Stimulated activated naive CD8-positive, alpha-beta T cell treated with anti-CD3 and anti-CD28 coated beads, Interleukin-15, amount 100 ng/mL, for 72 hours (primary cell): Measurements from ENCODE around the gene TBC1D30.
"Not testable (repeated sequence)": the region's sequence is repeated elsewhere in the genome, so short reads cannot be mapped to it uniquely, and the experiment has no call there.

Experiments used
- ATAC-seq: fragments of 150-1000 bp; cut with Tn5 transposase; 2 replicates; pipeline ENCODE4 v1.10.0; 2021; ENCODE audit warnings: mild to moderate bottlenecking, moderate library complexity
- DNase-seq, 2 donors: peaks; one replicate each; pipeline ENCODE4 v3.0.0; 2021 to 2022
- H3K27ac Mint-ChIP-seq, 2 donors: one replicate each; pipeline ENCODE4 v1.8.0; 2022; ENCODE audit warnings: mild to moderate bottlenecking in 2 of 2, mixed read lengths in 2 of 2, moderate library complexity in 2 of 2
- H3K27me3 Mint-ChIP-seq: one replicate; pipeline ENCODE4 v1.8.0; 2022; ENCODE audit warnings: mixed read lengths
- H3K4me1 Mint-ChIP-seq: one replicate; pipeline ENCODE4 v1.8.0; 2022; ENCODE audit warnings: mild to moderate bottlenecking, mixed read lengths
- H3K4me3 Mint-ChIP-seq, 2 donors: one replicate each; pipeline ENCODE4 v1.8.0; 2022; ENCODE audit warnings: mild to moderate bottlenecking in 2 of 2, mixed read lengths in 2 of 2, moderate library complexity in 1 of 2
- H3K9me3 Mint-ChIP-seq, 2 donors: one replicate each; pipeline ENCODE4 v1.8.0; 2022; ENCODE audit warnings: mixed read lengths in 2 of 2

TBC1D30 gene

GRCh38 chr12:64824500-64825142 is at the start of gene TBC1D30:
TBC1D30 (plus strand) TSS chr12:64824647; CDS start chr12:64824880, 233 bp downstream.
- Mint-ChIP-seq H3K4me3 (peak within 1 kb of the TSS; percentile 82 to 94), H3K27ac (no peak within 1 kb of the TSS)

GRCh38 chr12:64775147-64775736 is 49.2 kb upstream of the TBC1D30 start:
- H3K4me3 Mint-ChIP-seq, H3K4me1 Mint-ChIP-seq, H3K27ac Mint-ChIP-seq, ATAC-seq, DNase-seq: not testable (repeated sequence)
- peaks cover 32 to 55% of the 10 kb centered on the region in 2 donors for H3K9me3 Mint-ChIP-seq
- H3K27me3 Mint-ChIP-seq = peaks cover 69% of the 10 kb centered on the region

More at GRCh38 chr12:64824500-64825142, at the start of gene TBC1D30:
- H3K27me3 Mint-ChIP-seq = peaks cover 67% of the 10 kb centered on the region
- H3K9me3 Mint-ChIP-seq = no peaks in the 10 kb centered on the region
- peaks cover 26% of the 10 kb centered on the region for H3K4me1 Mint-ChIP-seq
- DNase-seq (peak; percentile 21 to 27), ATAC-seq (peak; percentile 76)

GRCh38 chr12:64779354-64779974 is 45.0 kb upstream of the TBC1D30 start:
- no peak overlapping the region for H3K4me3 Mint-ChIP-seq
- H3K4me1 Mint-ChIP-seq = peaks cover 14% of the 10 kb centered on the region
- DNase-seq (no peak), ATAC-seq (no peak)
- H3K9me3 Mint-ChIP-seq = peaks cover 21 to 35% of the 10 kb centered on the region in 2 donors
- peaks cover 90% of the 10 kb centered on the region for H3K27me3 Mint-ChIP-seq
- no peak overlapping the region for H3K27ac Mint-ChIP-seq

- Mint-ChIP-seq H3K27me3 (peaks cover 92% of the 10 kb centered on the region), H3K4me3 (peak overlapping the region; percentile 62 to 77), H3K27ac (no peak overlapping the region), H3K4me1 (peaks cover 14% of the 10 kb centered on the region), H3K9me3 (peaks cover 20 to 32% of the 10 kb centered on the region in 2 donors)
- ATAC-seq (no peak), DNase-seq (no peak)
These were observed 44.3 kb upstream of the TBC1D30 start for GRCh38 chr12:64780132-64780530.

GRCh38 chr12:64780531-64781279 is 43.7 kb upstream of the TBC1D30 start:
- Mint-ChIP-seq H3K9me3 (peaks cover 14 to 26% of the 10 kb centered on the region in 2 donors), H3K4me3 (peak overlapping the region; percentile 75 to 89), H3K27me3 (peaks cover 87% of the 10 kb centered on the region), H3K27ac (no peak overlapping the region), H3K4me1 (peaks cover 14% of the 10 kb centered on the region)
- ATAC-seq (peak; percentile 76), DNase-seq (peak; percentile 14 to 17)

- peaks cover 79% of the 10 kb centered on the region for H3K27me3 Mint-ChIP-seq
- no peak for DNase-seq
- peak overlapping the region; percentile 53 to 80 for H3K27ac Mint-ChIP-seq
These were observed 42.9 kb upstream of the TBC1D30 start for GRCh38 chr12:64781280-64782190.

GRCh38 chr12:64782191-64782876 is 42.1 kb upstream of the TBC1D30 start:
- peak overlapping the region in 1 of 2 donors; percentile 75 for H3K4me3 Mint-ChIP-seq
- H3K27me3 Mint-ChIP-seq = peaks cover 71% of the 10 kb centered on the region
- no peak overlapping the region for H3K27ac Mint-ChIP-seq
- peaks cover 14% of the 10 kb centered on the region for H3K4me1 Mint-ChIP-seq
- H3K9me3 Mint-ChIP-seq = peaks cover 5 to 10% of the 10 kb centered on the region in 2 donors
- ATAC-seq (no peak), DNase-seq (no peak)

More at GRCh38 chr12:64781280-64782190, 42.9 kb upstream of the TBC1D30 start:
- Mint-ChIP-seq H3K4me3 (peak overlapping the region; percentile 75 to 89), H3K4me1 (peaks cover 14% of the 10 kb centered on the region), H3K9me3 (peaks cover 6 to 18% of the 10 kb centered on the region in 2 donors)
- ATAC-seq = peak; percentile 50

GRCh38 chr12:64785838-64786237 is 38.6 kb upstream of the TBC1D30 start:
- ATAC-seq = no peak
- no peak overlapping the region for H3K27ac Mint-ChIP-seq
- H3K4me1 Mint-ChIP-seq = peaks cover 14% of the 10 kb centered on the region
- no peak overlapping the region for H3K4me3 Mint-ChIP-seq
- H3K9me3 Mint-ChIP-seq = no peaks in the 10 kb centered on the region
- no peak for DNase-seq
- H3K27me3 Mint-ChIP-seq = peaks cover 37% of the 10 kb centered on the region

- DNase-seq = no peak
- Mint-ChIP-seq H3K27me3 (no peaks in the 10 kb centered on the region), H3K9me3 (no peaks in the 10 kb centered on the region), H3K27ac (no peak overlapping the region), H3K4me3 (no peak overlapping the region), H3K4me1 (no peaks in the 10 kb centered on the region)
- no peak for ATAC-seq
These were observed 34.3 kb upstream of the TBC1D30 start for GRCh38 chr12:64790166-64790565.

GRCh38 chr12:64791036-64791435 is 33.4 kb upstream of the TBC1D30 start:
- Mint-ChIP-seq H3K4me1 (no peaks in the 10 kb centered on the region), H3K9me3 (no peaks in the 10 kb centered on the region), H3K4me3 (no peak overlapping the region), H3K27me3 (no peaks in the 10 kb centered on the region), H3K27ac (no peak overlapping the region)
- DNase-seq = no peak
- ATAC-seq = no peak

GRCh38 chr12:64792128-64792527 is 32.3 kb upstream of the TBC1D30 start:
- H3K4me3 Mint-ChIP-seq = no peak overlapping the region
- no peaks in the 10 kb centered on the region for H3K4me1 Mint-ChIP-seq
- H3K27ac Mint-ChIP-seq = no peak overlapping the region
- no peaks in the 10 kb centered on the region for H3K27me3 Mint-ChIP-seq
- no peaks in the 10 kb centered on the region for H3K9me3 Mint-ChIP-seq
- ATAC-seq = no peak
- no peak for DNase-seq

GRCh38 chr12:64793610-64794009 is 30.8 kb upstream of the TBC1D30 start:
- DNase-seq (no peak), ATAC-seq (no peak)
- Mint-ChIP-seq H3K4me3 (no peak overlapping the region), H3K4me1 (no peaks in the 10 kb centered on the region), H3K27ac (no peak overlapping the region), H3K9me3 (no peaks in the 10 kb centered on the region), H3K27me3 (no peaks in the 10 kb centered on the region)

GRCh38 chr12:64794305-64794704 is 30.1 kb upstream of the TBC1D30 start:
- H3K9me3 Mint-ChIP-seq = no peaks in the 10 kb centered on the region
- DNase-seq (no peak), ATAC-seq (no peak)
- H3K27me3 Mint-ChIP-seq = no peaks in the 10 kb centered on the region
- H3K4me1 Mint-ChIP-seq = no peaks in the 10 kb centered on the region
- H3K27ac Mint-ChIP-seq = no peak overlapping the region
- no peak overlapping the region for H3K4me3 Mint-ChIP-seq

- peak; percentile 52 to 57 for DNase-seq
- no peaks in the 10 kb centered on the region for H3K4me1 Mint-ChIP-seq
- H3K9me3 Mint-ChIP-seq = no peaks in the 10 kb centered on the region
These were observed 28.1 kb upstream of the TBC1D30 start for GRCh38 chr12:64796205-64796845.

More at GRCh38 chr12:64796205-64796845, 28.1 kb upstream of the TBC1D30 start:
- Mint-ChIP-seq H3K4me3 (no peak overlapping the region), H3K27ac (no peak overlapping the region), H3K27me3 (peaks cover 13% of the 10 kb centered on the region)
- peak; percentile 82 for ATAC-seq
